Loucy (cell line): ENCODE measurements around the gene SNX22.

Source experiments
- H2AFZ ChIP-seq: fragments of 200-600 bp; sonication (generic); 2 replicates; pipeline ENCODE4 v1.6.0; 2016; ENCODE audit warnings: antibody characterized with exemption, mild to moderate bottlenecking, low read length, moderate library complexity
- H3F3A ChIP-seq: fragments of 200-600 bp; 2 replicates; pipeline ENCODE4 v1.6.0; 2016; ENCODE audit warnings: antibody characterized with exemption, low read depth, mild to moderate bottlenecking
- H3K27me3 ChIP-seq: fragments of 200-600 bp; sonication (generic); 2 replicates; pipeline ENCODE4 v1.6.1; 2014; ENCODE audit warnings: low read length, mild to moderate bottlenecking; ENCODE audit not compliant: insufficient read depth, poor library complexity, severe bottlenecking
- H3K36me3 ChIP-seq: fragments of 200-600 bp; sonication (generic); 2 replicates; pipeline ENCODE4 v1.6.1; 2016; ENCODE audit warnings: low read length; ENCODE audit not compliant: insufficient read depth
- H3K4me1 ChIP-seq: fragments of 200-600 bp; sonication (generic); 2 replicates; pipeline ENCODE4 v1.5.1; 2014; ENCODE audit warnings: low read length, mild to moderate bottlenecking; ENCODE audit not compliant: insufficient read depth, poor library complexity, severe bottlenecking
- H3K4me2 ChIP-seq: fragments of 200-600 bp; sonication (generic); 2 replicates; pipeline ENCODE4 v1.6.0; 2014; ENCODE audit warnings: antibody characterized with exemption, low read length, low read depth, mild to moderate bottlenecking; ENCODE audit not compliant: poor library complexity, severe bottlenecking
- H3K4me3 ChIP-seq: fragments of 200-600 bp; sonication (generic); 2 replicates; pipeline ENCODE4 v1.5.1; 2014; ENCODE audit warnings: low read length, mild to moderate bottlenecking, mixed read lengths; ENCODE audit not compliant: poor library complexity, severe bottlenecking
- H3K79me2 ChIP-seq: fragments of 200-600 bp; sonication (generic); 2 replicates; pipeline ENCODE4 v1.6.1; 2014; ENCODE audit warnings: low read length; ENCODE audit not compliant: insufficient read depth
- H3K9ac ChIP-seq: fragments of 200-600 bp; sonication (generic); 2 replicates; pipeline ENCODE4 v1.6.0; 2014; ENCODE audit warnings: mild to moderate bottlenecking, low read depth, low read length, moderate library complexity; ENCODE audit not compliant: poor library complexity, severe bottlenecking
- H3K9me2 ChIP-seq: fragments of 200-600 bp; sonication (generic); replicated peaks from 2 replicates; pipeline ENCODE4 v1.6.1; 2016; ENCODE audit warnings: low read depth, low read length, mixed read lengths
- H3K9me3 ChIP-seq: fragments of 200-600 bp; sonication (generic); 2 replicates; pipeline ENCODE4 v1.6.1; 2014; ENCODE audit warnings: mild to moderate bottlenecking, antibody characterized with exemption, low read length, low read depth; ENCODE audit not compliant: insufficient read depth
- H4K20me1 ChIP-seq: fragments of 200-600 bp; sonication (generic); 2 replicates; pipeline ENCODE4 v1.6.0; 2014; ENCODE audit warnings: antibody characterized with exemption, low read length, mild to moderate bottlenecking; ENCODE audit not compliant: insufficient read depth, poor library complexity, severe bottlenecking
- EZH2phosphoT487 ChIP-seq: fragments of 200-600 bp; IDR thresholded peaks from 2 replicates; pipeline ENCODE4 v1.6.1; 2018; ENCODE audit warnings: antibody characterized with exemption, mild to moderate bottlenecking, moderate library complexity, borderline replicate concordance
- TF ChIP-seq, protein P1 (sequence below): fragments of 200-600 bp; sonication (generic); conservative IDR thresholded peaks from 2 replicates; pipeline ENCODE4 v1.5.1; 2014; ENCODE audit warnings: mild to moderate bottlenecking, antibody characterized with exemption, low read length

The SNX22 gene

DNA sequence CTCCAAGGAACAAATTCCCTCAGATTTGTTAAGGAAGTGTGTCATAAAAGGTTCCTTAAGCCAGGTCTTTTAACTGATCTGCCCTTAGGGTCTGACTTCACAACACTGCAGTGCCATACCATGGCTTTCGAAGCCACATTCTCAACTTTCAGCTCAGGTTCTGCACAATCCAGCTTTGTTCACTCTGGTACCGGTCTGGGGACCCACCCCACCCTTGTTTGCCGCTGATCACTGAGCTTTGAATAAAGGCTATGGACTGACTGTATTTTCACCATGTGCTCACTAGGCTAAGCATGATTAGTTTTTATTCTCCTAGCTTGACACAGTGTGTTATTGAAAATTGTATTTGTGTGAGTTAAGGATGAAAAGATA lies 39.9 kb upstream of the SNX22 start:
- Histone ChIP-seq H4K20me1 (peaks cover 39% of the 10 kb centered on the region), H3K9ac (no peak overlapping the region), H2AFZ (no peak overlapping the region), H3K4me3 (no peak overlapping the region), H3K27me3 (no peaks in the 10 kb centered on the region), H3K4me2 (no peak overlapping the region), H3K36me3 (peaks cover 43% of the 10 kb centered on the region; the same call in 1 of the 2 replicates), H3K4me1 (peaks cover 4% of the 10 kb centered on the region), H3K9me2 (no peaks in the 10 kb centered on the region), H3F3A (no peaks in the 10 kb centered on the region), H3K9me3 (no peaks in the 10 kb centered on the region), H3K79me2 (peaks cover 55% of the 10 kb centered on the region)
- TF ChIP-seq, protein P1, sequence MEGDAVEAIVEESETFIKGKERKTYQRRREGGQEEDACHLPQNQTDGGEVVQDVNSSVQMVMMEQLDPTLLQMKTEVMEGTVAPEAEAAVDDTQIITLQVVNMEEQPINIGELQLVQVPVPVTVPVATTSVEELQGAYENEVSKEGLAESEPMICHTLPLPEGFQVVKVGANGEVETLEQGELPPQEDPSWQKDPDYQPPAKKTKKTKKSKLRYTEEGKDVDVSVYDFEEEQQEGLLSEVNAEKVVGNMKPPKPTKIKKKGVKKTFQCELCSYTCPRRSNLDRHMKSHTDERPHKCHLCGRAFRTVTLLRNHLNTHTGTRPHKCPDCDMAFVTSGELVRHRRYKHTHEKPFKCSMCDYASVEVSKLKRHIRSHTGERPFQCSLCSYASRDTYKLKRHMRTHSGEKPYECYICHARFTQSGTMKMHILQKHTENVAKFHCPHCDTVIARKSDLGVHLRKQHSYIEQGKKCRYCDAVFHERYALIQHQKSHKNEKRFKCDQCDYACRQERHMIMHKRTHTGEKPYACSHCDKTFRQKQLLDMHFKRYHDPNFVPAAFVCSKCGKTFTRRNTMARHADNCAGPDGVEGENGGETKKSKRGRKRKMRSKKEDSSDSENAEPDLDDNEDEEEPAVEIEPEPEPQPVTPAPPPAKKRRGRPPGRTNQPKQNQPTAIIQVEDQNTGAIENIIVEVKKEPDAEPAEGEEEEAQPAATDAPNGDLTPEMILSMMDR, result no peak
- no peak for TF ChIP-seq EZH2phosphoT487

DNA sequence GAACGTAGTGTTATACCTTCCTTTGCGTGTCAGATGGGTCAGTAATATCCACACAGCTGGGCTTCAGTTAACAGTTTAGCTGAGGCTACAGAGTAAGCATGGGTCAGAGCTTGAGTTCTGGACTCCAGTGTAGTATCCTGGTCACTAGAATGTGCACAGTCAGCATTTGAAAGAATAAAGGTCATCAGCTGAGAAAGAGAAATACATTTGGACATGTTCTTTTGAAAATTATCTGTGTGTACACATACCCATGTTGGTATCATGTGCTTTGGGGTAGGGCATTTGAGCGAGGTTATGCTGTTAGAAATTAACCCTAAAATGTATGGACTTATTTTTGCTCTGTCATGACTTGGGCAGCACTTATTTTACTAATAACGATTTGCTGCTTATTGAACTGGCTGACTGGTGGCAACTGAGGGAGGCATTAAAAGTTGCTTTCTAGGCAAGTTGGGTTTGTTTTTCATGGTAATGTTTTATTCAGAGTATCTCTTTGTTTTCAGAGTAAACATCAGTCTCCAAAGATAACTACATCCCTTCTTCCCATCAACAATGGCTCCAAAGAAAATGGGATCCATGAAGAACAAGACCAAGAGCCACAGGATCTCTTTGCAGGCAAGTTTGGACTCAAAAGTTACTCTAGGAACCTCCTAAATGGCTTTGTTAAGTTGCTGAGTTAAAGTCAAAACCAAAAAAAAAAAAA lies 39.3 kb upstream of the SNX22 start:
- no peaks in the 10 kb centered on the region for H3F3A ChIP-seq
- peaks cover 34% of the 10 kb centered on the region for H4K20me1 ChIP-seq
- H3K4me2 ChIP-seq, result no peak overlapping the region
- H3K36me3 ChIP-seq, result peaks cover 48% of the 10 kb centered on the region
- no peaks in the 10 kb centered on the region for H3K27me3 ChIP-seq
- H3K9ac ChIP-seq, result no peak overlapping the region
- no peaks in the 10 kb centered on the region for H3K9me3 ChIP-seq
- peaks cover 50% of the 10 kb centered on the region for H3K79me2 ChIP-seq
- no peak overlapping the region for H2AFZ ChIP-seq
- no peak for TF ChIP-seq EZH2phosphoT487
- TF ChIP-seq, protein P1, result no peak
- H3K9me2 ChIP-seq, result no peaks in the 10 kb centered on the region
- H3K4me3 ChIP-seq, result no peak overlapping the region
- no peaks in the 10 kb centered on the region for H3K4me1 ChIP-seq

DNA sequence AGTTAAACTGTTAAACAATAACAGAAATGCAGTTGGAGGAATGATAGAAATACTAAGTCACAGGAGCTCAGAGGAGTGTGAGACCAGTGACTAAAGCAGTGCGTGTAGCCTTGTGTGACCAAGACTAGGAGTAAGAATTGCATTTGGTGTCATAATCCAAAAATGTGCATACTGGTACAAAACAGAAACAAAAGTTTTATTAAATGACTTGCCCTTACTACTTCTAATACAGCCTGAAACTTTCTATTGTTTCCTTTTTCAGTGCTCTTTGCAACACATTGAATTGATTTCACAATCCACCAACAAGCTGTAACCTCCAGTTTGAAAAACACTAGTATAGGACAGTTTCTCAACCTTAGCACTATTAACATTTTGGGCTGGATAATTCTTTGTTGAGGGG lies 38.6 kb upstream of the SNX22 start:
- H3K27me3 ChIP-seq, result no peaks in the 10 kb centered on the region
- H3K9me2 ChIP-seq, result no peaks in the 10 kb centered on the region
- H3K9ac ChIP-seq, result no peak overlapping the region
- peaks cover 55% of the 10 kb centered on the region for H3K36me3 ChIP-seq
- H3K79me2 ChIP-seq, result peaks cover 43% of the 10 kb centered on the region; the same call in 1 of the 2 replicates
- no peaks in the 10 kb centered on the region for H3K4me1 ChIP-seq
- H3K4me3 ChIP-seq, result no peak overlapping the region
- H3K4me2 ChIP-seq, result no peak overlapping the region
- no peak for TF ChIP-seq EZH2phosphoT487
- TF ChIP-seq, protein P1, result no peak
- no peaks in the 10 kb centered on the region for H3F3A ChIP-seq
- peaks cover 30% of the 10 kb centered on the region for H4K20me1 ChIP-seq
- H3K9me3 ChIP-seq, result no peaks in the 10 kb centered on the region
- no peak overlapping the region for H2AFZ ChIP-seq
